ENCODE data around the gene AKT3.
"Not testable (repeated sequence)": the region's sequence is repeated elsewhere in the genome, so short reads cannot be mapped to it uniquely, and the experiment has no call there.

AKT3 gene

GRCh38 chr1:243783714-243784113 lies 66.3 kb downstream of the AKT3 start:
- DNase-seq (ENCODE audit: low spot score): no peak

GRCh38 chr1:243772361-243773050 lies 77.5 kb downstream of the AKT3 start:
- DNase-seq (ENCODE audit: low spot score): not testable (repeated sequence)

- no peak for DNase-seq (ENCODE audit: low spot score)
Observed at GRCh38 chr1:243770860-243771259, 79.2 kb downstream of the AKT3 start.

GRCh38 chr1:243765676-243766075 lies 84.4 kb downstream of the AKT3 start:
- DNase-seq (ENCODE audit: low spot score): no peak

GRCh38 chr1:243763806-243764205 lies 86.2 kb downstream of the AKT3 start:
- no peak for DNase-seq (ENCODE audit: low spot score)

- DNase-seq (ENCODE audit: low spot score): no peak
Observed at GRCh38 chr1:243758647-243759046, 91.4 kb downstream of the AKT3 start.

GRCh38 chr1:243756529-243756928 lies 93.5 kb downstream of the AKT3 start:
- no peak for DNase-seq (ENCODE audit: low spot score)

GRCh38 chr1:243754348-243754747 lies 95.7 kb downstream of the AKT3 start:
- DNase-seq (ENCODE audit: low spot score): no peak

- no peak for DNase-seq (ENCODE audit: low spot score)
Observed at GRCh38 chr1:243751506-243751905, 98.5 kb downstream of the AKT3 start.

- DNase-seq (ENCODE audit: low spot score): peak; percentile 71
Observed at GRCh38 chr1:243748706-243749283, 101.2 kb downstream of the AKT3 start.

- DNase-seq (ENCODE audit: low spot score): no peak
Observed at GRCh38 chr1:243748227-243748626, 101.8 kb downstream of the AKT3 start.

- DNase-seq (ENCODE audit: low spot score): no peak
Observed at GRCh38 chr1:243746751-243747150, 103.3 kb downstream of the AKT3 start.

- no peak for DNase-seq (ENCODE audit: low spot score)
Observed at GRCh38 chr1:243745356-243745755, 104.7 kb downstream of the AKT3 start.

GRCh38 chr1:243742819-243743218 lies 107.2 kb downstream of the AKT3 start:
- no peak for DNase-seq (ENCODE audit: low spot score)

GRCh38 chr1:243740255-243740999 lies 109.6 kb downstream of the AKT3 start:
- no peak for DNase-seq (ENCODE audit: low spot score)

- DNase-seq (ENCODE audit: low spot score): no peak
Observed at GRCh38 chr1:243739335-243740003, 110.6 kb downstream of the AKT3 start.

GRCh38 chr1:243738020-243738419 lies 112.0 kb downstream of the AKT3 start:
- no peak for DNase-seq (ENCODE audit: low spot score)

- no peak for DNase-seq (ENCODE audit: low spot score)
Observed at GRCh38 chr1:243735457-243735856, 114.6 kb downstream of the AKT3 start.

GRCh38 chr1:243734308-243734695 lies 115.7 kb downstream of the AKT3 start:
- no peak for DNase-seq (ENCODE audit: low spot score)

GRCh38 chr1:243733670-243734307 lies 116.3 kb downstream of the AKT3 start:
- no peak for DNase-seq (ENCODE audit: low spot score)

GRCh38 chr1:243732637-243733036 lies 117.4 kb downstream of the AKT3 start:
- DNase-seq (ENCODE audit: low spot score): no peak

- no peak for DNase-seq (ENCODE audit: low spot score)
Observed at GRCh38 chr1:243731974-243732625, 117.9 kb downstream of the AKT3 start.
